ENCODE measurements around the gene SFXN1.

SFXN1 gene

DNA sequence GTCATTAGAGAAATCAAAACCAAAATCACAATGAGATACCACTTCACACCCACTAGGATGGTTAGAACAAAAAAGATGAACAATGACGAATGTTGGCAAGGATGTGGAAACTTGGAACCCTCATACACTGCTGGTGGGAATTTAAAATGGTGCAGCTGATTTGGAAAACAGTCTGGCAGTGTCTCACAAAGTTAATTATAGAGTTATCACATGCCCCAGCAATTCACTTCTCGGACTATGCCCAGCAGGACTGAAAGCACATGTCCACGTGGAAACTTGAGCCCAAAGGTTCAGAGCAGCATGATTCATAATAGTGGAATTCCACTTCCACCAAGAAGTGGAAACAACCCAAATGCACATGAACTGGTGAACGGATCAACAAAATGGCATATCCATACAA is 94.5 kb downstream of the SFXN1 start:
- Histone ChIP-seq H3K36me3 (ENCODE audit: insufficient read depth, low read length) (no peaks in the 10 kb centered on the region), H3K27ac (no peak overlapping the region), H3K9me3 (ENCODE audit: low read depth, low read length) (no peaks in the 10 kb centered on the region), H3K9ac (ENCODE audit: insufficient read length) (no peak overlapping the region), H3K4me3 (no peak overlapping the region)
- TF ChIP-seq FOXP2 (optimal IDR thresholded peaks at IDR 0.05; ENCODE audit: control extremely low read depth, extremely low read length, insufficient read depth): no peak
- no peak for TF ChIP-seq POLR2AphosphoS5 (IDR thresholded peaks at IDR 0.05; ENCODE audit: borderline replicate concordance, low read depth, low read length)
- no peak for TF ChIP-seq EZH2 (IDR thresholded peaks at IDR 0.05)
- no peak for DNase-seq (ENCODE audit: low read depth, low spot score)

DNA sequence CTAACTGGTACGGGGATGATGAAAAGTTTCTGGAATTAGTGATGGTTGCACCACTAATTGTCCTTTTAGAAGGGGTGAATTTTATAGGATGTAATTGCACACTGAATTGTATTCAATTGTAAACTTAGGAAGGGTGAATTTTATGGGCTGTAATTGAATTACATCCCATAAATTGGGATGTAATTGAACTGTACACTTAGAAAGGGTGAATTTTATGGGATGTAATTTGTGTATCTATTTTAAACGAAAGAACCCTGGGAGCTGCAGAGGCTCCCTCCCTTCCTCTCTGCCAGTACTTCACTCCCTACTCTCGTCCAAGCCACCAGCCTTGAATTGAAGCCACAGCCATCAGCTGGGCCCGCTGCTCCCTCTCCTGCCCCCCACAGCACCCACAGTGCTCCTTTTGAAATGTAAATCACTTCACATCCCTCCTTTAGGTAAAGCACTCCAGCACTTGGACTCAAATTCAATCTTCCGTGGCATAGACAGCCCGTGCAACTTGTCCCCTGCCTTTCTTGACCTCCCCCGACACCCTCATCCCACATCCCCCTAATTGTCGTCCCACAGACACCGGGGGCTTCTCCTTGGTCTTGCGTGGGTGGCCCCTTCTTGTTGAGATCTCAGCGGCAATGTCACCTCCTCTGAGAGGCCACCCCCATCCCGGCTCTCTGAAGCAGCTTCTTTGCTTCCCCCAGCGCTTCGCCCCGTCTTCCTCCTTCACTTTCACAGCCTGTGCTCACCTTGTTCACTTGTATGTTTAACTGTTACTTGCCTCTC is 95.3 kb downstream of the SFXN1 start:
- Histone ChIP-seq H3K9ac (ENCODE audit: insufficient read length) (no peak overlapping the region), H3K9me3 (ENCODE audit: low read depth, low read length) (no peaks in the 10 kb centered on the region), H3K27ac (no peak overlapping the region), H3K4me3 (no peak overlapping the region), H3K36me3 (ENCODE audit: insufficient read depth, low read length) (no peaks in the 10 kb centered on the region)
- no peak for DNase-seq (ENCODE audit: low read depth, low spot score)
- TF ChIP-seq POLR2AphosphoS5 (IDR thresholded peaks at IDR 0.05; ENCODE audit: borderline replicate concordance, low read depth, low read length) (no peak), FOXP2 (optimal IDR thresholded peaks at IDR 0.05; ENCODE audit: control extremely low read depth, extremely low read length, insufficient read depth) (no peak), EZH2 (IDR thresholded peaks at IDR 0.05) (no peak)

DNA sequence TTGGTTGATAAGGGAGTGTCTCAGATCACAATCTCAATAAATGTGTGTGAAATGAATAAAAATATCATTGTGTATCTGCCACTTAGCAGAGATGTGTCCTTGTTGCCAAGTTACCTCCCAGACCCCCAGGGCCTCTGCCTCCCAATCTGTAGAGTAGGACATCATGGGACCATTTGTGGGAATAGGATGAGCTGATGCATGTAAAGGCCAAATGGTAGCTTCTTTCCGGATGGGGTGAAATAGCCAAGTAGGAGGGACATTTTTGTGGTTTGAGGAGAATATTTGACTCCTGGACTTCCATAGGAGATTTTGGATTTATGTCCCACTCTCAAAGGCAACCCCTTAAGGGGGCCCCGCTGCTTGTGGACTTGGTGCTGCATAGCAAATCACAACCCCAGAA is 96.9 kb downstream of the SFXN1 start:
- TF ChIP-seq EZH2 (IDR thresholded peaks at IDR 0.05): no peak
- no peak for TF ChIP-seq POLR2AphosphoS5 (IDR thresholded peaks at IDR 0.05; ENCODE audit: borderline replicate concordance, low read depth, low read length)
- TF ChIP-seq FOXP2 (optimal IDR thresholded peaks at IDR 0.05; ENCODE audit: control extremely low read depth, extremely low read length, insufficient read depth): no peak
- no peaks in the 10 kb centered on the region for H3K36me3 ChIP-seq (ENCODE audit: insufficient read depth, low read length)
- H3K4me3 ChIP-seq: no peak overlapping the region
- no peak for DNase-seq (ENCODE audit: low read depth, low spot score)
- no peaks in the 10 kb centered on the region for H3K9me3 ChIP-seq (ENCODE audit: low read depth, low read length)
- H3K9ac ChIP-seq (ENCODE audit: insufficient read length): no peak overlapping the region
- H3K27ac ChIP-seq: no peak overlapping the region

DNA sequence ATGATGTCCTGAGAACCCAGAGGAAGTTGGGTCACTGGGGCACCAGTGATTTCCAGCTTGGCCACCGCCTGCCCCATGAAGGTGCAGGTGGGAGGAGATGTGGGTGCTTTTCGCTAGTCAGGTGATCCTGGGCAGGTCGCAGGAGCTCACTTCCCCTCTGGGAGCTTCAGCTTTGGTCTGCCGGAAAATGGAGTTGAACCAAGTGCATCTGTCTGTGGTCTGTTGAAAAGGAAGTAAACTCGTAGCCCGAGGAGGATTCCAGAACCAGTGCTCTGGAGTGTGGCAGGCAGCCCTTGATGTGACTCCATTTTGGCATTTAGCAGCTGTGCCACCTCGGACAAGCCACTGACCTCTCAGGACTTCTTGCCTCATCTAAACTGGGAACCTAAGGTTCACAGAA is 97.7 kb downstream of the SFXN1 start:
- no peak for TF ChIP-seq POLR2AphosphoS5 (IDR thresholded peaks at IDR 0.05; ENCODE audit: borderline replicate concordance, low read depth, low read length)
- no peak for TF ChIP-seq EZH2 (IDR thresholded peaks at IDR 0.05)
- TF ChIP-seq FOXP2 (optimal IDR thresholded peaks at IDR 0.05; ENCODE audit: control extremely low read depth, extremely low read length, insufficient read depth): no peak
- H3K27ac ChIP-seq: no peak overlapping the region
- no peaks in the 10 kb centered on the region for H3K36me3 ChIP-seq (ENCODE audit: insufficient read depth, low read length)
- H3K9me3 ChIP-seq (ENCODE audit: low read depth, low read length): no peaks in the 10 kb centered on the region
- no peak overlapping the region for H3K4me3 ChIP-seq
- no peak for DNase-seq (ENCODE audit: low read depth, low spot score)
- H3K9ac ChIP-seq (ENCODE audit: insufficient read length): no peak overlapping the region

DNA sequence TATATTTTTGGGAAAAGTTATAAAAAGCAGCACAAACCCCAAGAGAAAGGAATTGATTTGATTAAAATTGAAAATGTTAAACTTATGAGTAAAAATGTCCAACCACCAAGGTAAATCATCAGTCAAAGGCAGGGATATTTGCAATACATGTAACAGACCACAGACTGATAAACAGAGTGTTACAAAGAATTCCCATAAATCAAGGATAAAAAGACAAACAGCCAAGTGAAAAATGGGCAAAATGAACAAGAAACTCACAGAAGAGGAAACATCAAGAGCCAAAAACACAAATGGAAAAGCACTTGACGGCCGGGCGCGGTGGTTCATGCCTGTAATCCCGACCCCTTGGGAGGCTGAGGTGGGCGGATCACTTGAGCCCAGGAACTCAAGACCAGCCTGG is 98.2 kb downstream of the SFXN1 start:
- no peak for TF ChIP-seq EZH2 (IDR thresholded peaks at IDR 0.05)
- TF ChIP-seq POLR2AphosphoS5 (IDR thresholded peaks at IDR 0.05; ENCODE audit: borderline replicate concordance, low read depth, low read length): no peak
- no peak for TF ChIP-seq FOXP2 (optimal IDR thresholded peaks at IDR 0.05; ENCODE audit: control extremely low read depth, extremely low read length, insufficient read depth)
- DNase-seq (ENCODE audit: low read depth, low spot score): no peak
- no peak overlapping the region for H3K4me3 ChIP-seq
- no peak overlapping the region for H3K27ac ChIP-seq
- H3K9me3 ChIP-seq (ENCODE audit: low read depth, low read length): no peaks in the 10 kb centered on the region
- no peak overlapping the region for H3K9ac ChIP-seq (ENCODE audit: insufficient read length)
- no peaks in the 10 kb centered on the region for H3K36me3 ChIP-seq (ENCODE audit: insufficient read depth, low read length)
